H9 (cell line): ENCODE data around the gene SLC34A2. TPM values are rescaled to one million over a fixed set of nuclear protein-coding genes. Genes with fewer than 3 reads are reported as not detected.

Experiments
- DNase-seq: peaks from one replicate; pipeline ENCODE4 v3.0.0-alpha.2; 2017
- H2AFZ ChIP-seq: one replicate; pipeline ENCODE4 v1.6.1; 2013; ENCODE audit warnings: mild to moderate bottlenecking, low read length, control low read depth, moderate library complexity
- H2AK5ac ChIP-seq: 2 replicates; pipeline ENCODE4 v1.6.1; 2013; ENCODE audit warnings: low read length, control low read depth, mixed read lengths; ENCODE audit not compliant: insufficient read length
- H2BK120ac ChIP-seq: one replicate; pipeline ENCODE4 v1.6.1; 2013; ENCODE audit warnings: low read depth, mild to moderate bottlenecking, low read length, control low read depth, inconsistent platforms; ENCODE audit not compliant: poor library complexity, severe bottlenecking
- H2BK12ac ChIP-seq: 2 replicates; pipeline ENCODE4 v1.6.1; 2013; ENCODE audit warnings: low read length, control low read depth, mixed read lengths, low read depth; ENCODE audit not compliant: insufficient read length
- H2BK15ac ChIP-seq: 2 replicates; pipeline ENCODE4 v1.6.1; 2013; ENCODE audit warnings: low read depth, low read length, control low read depth
- H2BK20ac ChIP-seq: one replicate; pipeline ENCODE4 v1.6.1; 2013; ENCODE audit warnings: low read depth, mild to moderate bottlenecking, low read length, control low read depth, inconsistent platforms; ENCODE audit not compliant: poor library complexity, severe bottlenecking
- H2BK5ac ChIP-seq: 2 replicates; pipeline ENCODE4 v1.6.1; 2013; ENCODE audit warnings: low read length, control low read depth, mixed read lengths; ENCODE audit not compliant: insufficient read length
- H3K14ac ChIP-seq: 2 replicates; pipeline ENCODE4 v1.6.1; 2013; ENCODE audit warnings: low read length, control low read depth; ENCODE audit not compliant: insufficient read depth
- H3K18ac ChIP-seq: 2 replicates; pipeline ENCODE4 v1.6.1; 2013; ENCODE audit warnings: low read depth, mild to moderate bottlenecking, mixed read lengths, low read length, control low read depth; ENCODE audit not compliant: insufficient read length
- H3K23ac ChIP-seq: 2 replicates; pipeline ENCODE4 v1.6.1; 2013; ENCODE audit warnings: low read length, control low read depth, mixed read lengths, low read depth; ENCODE audit not compliant: insufficient read length
- H3K23me2 ChIP-seq: 2 replicates; pipeline ENCODE4 v1.6.1; 2013; ENCODE audit warnings: low read depth, mild to moderate bottlenecking, mixed read lengths, low read length, control low read depth; ENCODE audit not compliant: insufficient read length, poor library complexity, severe bottlenecking
- H3K27ac ChIP-seq: 2 replicates; pipeline ENCODE4 v1.5.1; 2013; ENCODE audit warnings: low read length, control low read depth, mixed read lengths, low read depth; ENCODE audit not compliant: insufficient read length
- H3K27me3 ChIP-seq: 2 replicates; pipeline ENCODE4 v1.6.1; 2013; ENCODE audit warnings: low read length, control low read depth, inconsistent platforms; ENCODE audit not compliant: insufficient read depth
- H3K4ac ChIP-seq: 2 replicates; pipeline ENCODE4 v1.6.1; 2013; ENCODE audit warnings: low read depth, mild to moderate bottlenecking, control low read depth, inconsistent platforms, low read length, moderate library complexity
- H3K4me1 ChIP-seq: 2 replicates; pipeline ENCODE4 v1.6.1; 2013; ENCODE audit warnings: low read length, control low read depth, inconsistent platforms; ENCODE audit not compliant: insufficient read depth
- H3K4me2 ChIP-seq: 2 replicates; pipeline ENCODE4 v1.6.1; 2013; ENCODE audit warnings: low read length, control low read depth, mixed read lengths; ENCODE audit not compliant: insufficient read length, insufficient read depth
- H3K56ac ChIP-seq: 2 replicates; pipeline ENCODE4 v1.6.1; 2013; ENCODE audit warnings: low read depth, mild to moderate bottlenecking, mixed read lengths, low read length, control low read depth; ENCODE audit not compliant: insufficient read length
- H3K79me1 ChIP-seq: 2 replicates; pipeline ENCODE4 v1.6.1; 2013; ENCODE audit warnings: low read depth, mild to moderate bottlenecking, moderate library complexity, low read length, control low read depth, inconsistent platforms; ENCODE audit not compliant: insufficient read depth, poor library complexity, severe bottlenecking
- H3K79me2 ChIP-seq: 2 replicates; pipeline ENCODE4 v1.6.1; 2013; ENCODE audit warnings: low read length, control low read depth, inconsistent platforms; ENCODE audit not compliant: insufficient read depth
- H3K9ac ChIP-seq: 2 replicates; pipeline ENCODE4 v1.6.1; 2013; ENCODE audit warnings: low read length, control low read depth, mixed read lengths; ENCODE audit not compliant: insufficient read length; ENCODE audit errors: extremely low read depth
- H3K9me3 ChIP-seq: one replicate; pipeline ENCODE4 v1.6.1; 2013; ENCODE audit warnings: low read depth, low read length, inconsistent platforms; ENCODE audit not compliant: control insufficient read depth
- H3T11ph ChIP-seq: one replicate; pipeline ENCODE4 v1.6.1; 2013; ENCODE audit warnings: mild to moderate bottlenecking, low read length, control low read depth, inconsistent platforms
- H4K20me1 ChIP-seq: one replicate; pipeline ENCODE4 v1.6.1; 2013; ENCODE audit not compliant: control insufficient read depth, insufficient read length, insufficient read depth
- H4K5ac ChIP-seq: 2 replicates; pipeline ENCODE4 v1.6.1; 2013; ENCODE audit warnings: low read depth, mild to moderate bottlenecking, mixed read lengths, low read length, control low read depth; ENCODE audit not compliant: insufficient read length
- H4K8ac ChIP-seq: replicated peaks from 2 replicates; pipeline ENCODE4 v1.6.1; 2013; ENCODE audit warnings: low read length, control low read depth, mixed read lengths, low read depth; ENCODE audit not compliant: insufficient read length
- H4K91ac ChIP-seq: 2 replicates; pipeline ENCODE4 v1.6.1; 2013; ENCODE audit warnings: low read depth, mild to moderate bottlenecking, moderate library complexity, mixed read lengths, low read length, control low read depth; ENCODE audit not compliant: insufficient read length
- H3K27ac Mint-ChIP-seq, 3 experiments: 2 replicates in 2 of 3; 3 replicates in 1 of 3; pipeline ENCODE4 v1.8.0; 2020 to 2021; ENCODE audit warnings: mixed read lengths in 3 of 3, mild to moderate bottlenecking in 1 of 3, moderate library complexity in 1 of 3
- H3K27me3 Mint-ChIP-seq: 2 replicates; pipeline ENCODE4 v1.8.0; 2021; ENCODE audit warnings: low read depth, mild to moderate bottlenecking, moderate library complexity, mixed read lengths
- H3K36me3 Mint-ChIP-seq, 3 experiments: 2 replicates in 2 of 3; 3 replicates in 1 of 3; pipeline ENCODE4 v1.8.0; 2020 to 2021; ENCODE audit warnings: low read depth in 3 of 3, mixed read lengths in 3 of 3; ENCODE audit not compliant: insufficient read depth in 1 of 3
- H3K4me1 Mint-ChIP-seq, 2 experiments: 2 replicates each; pipeline ENCODE4 v1.8.0; 2020; ENCODE audit warnings: mixed read lengths in 2 of 2
- H3K4me3 Mint-ChIP-seq, 2 experiments: 2 replicates in 1 of 2; 3 replicates in 1 of 2; pipeline ENCODE4 v1.8.0; 2020 to 2021; ENCODE audit warnings: mild to moderate bottlenecking in 2 of 2, mixed read lengths in 2 of 2, moderate library complexity in 1 of 2
- H3K9me3 Mint-ChIP-seq, 2 experiments: 2 replicates in 1 of 2; 3 replicates in 1 of 2; pipeline ENCODE4 v1.8.0; 2020; ENCODE audit warnings: mild to moderate bottlenecking in 2 of 2, mixed read lengths in 2 of 2, moderate library complexity in 1 of 2
- CTCF ChIP-seq: fragments of 200-600 bp; sonication (generic); conservative IDR thresholded peaks from 3 replicates; pipeline ENCODE4 v1.8.0; 2021; ENCODE audit warnings: antibody characterized with exemption, mild to moderate bottlenecking
- WGBS: extraction: QIAGEN DNeasy Blood & Tissue Kit; methylation state at CpG from one replicate; pipeline ENCODE4 v1.1.7; 2013; ENCODE audit warnings: missing lambda C conversion rate, low lambda C conversion rate, mixed read lengths; ENCODE audit not compliant: insufficient read length; ENCODE audit errors: extremely low coverage; 5-methylcytosine and 5-hydroxymethylcytosine counted together
- total RNA-seq: library from RNA; stranded (reverse); gene quantifications from 2 replicates; pipeline ENCODE4 v1.2.1, GENCODE V29; 2021

The SLC34A2 gene
- total RNA-seq, 1 experiment from 2014 or later = 0.57 TPM

DNA sequence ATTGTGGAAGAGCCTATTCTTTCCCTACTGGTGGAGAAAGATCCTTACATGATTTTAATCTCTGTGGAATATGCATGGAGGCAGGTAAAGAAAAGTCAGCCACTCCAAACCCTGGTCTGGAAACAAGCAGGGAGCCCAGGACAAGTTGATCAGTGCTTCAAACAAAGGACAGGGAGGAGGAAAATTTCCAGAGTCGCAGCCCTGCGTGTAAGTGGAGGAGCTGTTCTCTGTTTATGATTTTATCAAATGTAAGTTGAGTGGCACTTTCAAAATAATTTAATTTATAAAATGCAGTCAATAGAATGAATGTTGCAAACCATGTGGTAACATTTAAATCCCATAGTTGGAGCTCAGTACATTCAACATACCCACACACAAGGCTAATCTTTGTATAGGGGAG lies 57.0 kb downstream of the SLC34A2 start:
- no peak overlapping the region for H4K5ac ChIP-seq
- H3K14ac ChIP-seq = no peak overlapping the region
- H2BK15ac ChIP-seq = no peak overlapping the region
- H4K20me1 ChIP-seq = no peaks in the 10 kb centered on the region
- H3K27me3 ChIP-seq = no peaks in the 10 kb centered on the region
- no peak overlapping the region for H3K4ac ChIP-seq
- no peaks in the 10 kb centered on the region; the same call in 1 of the 2 replicates for H3K27me3 Mint-ChIP-seq
- no peaks in the 10 kb centered on the region for H3K79me2 ChIP-seq
- H3K4me3 Mint-ChIP-seq = no peak overlapping the region
- no peak overlapping the region for H3K4me2 ChIP-seq
- H3K23ac ChIP-seq = no peak overlapping the region
- no peak overlapping the region for H2BK120ac ChIP-seq
- H3K27ac ChIP-seq = no peak overlapping the region
- H3K9me3 ChIP-seq = no peaks in the 10 kb centered on the region
- H3K36me3 Mint-ChIP-seq = peaks cover 2 to 9% (median 4%) of the 10 kb centered on the region in 3 experiments; a peak in 6 of 7 replicates
- H2BK20ac ChIP-seq = no peak overlapping the region
- no peak overlapping the region for H3K56ac ChIP-seq
- no peak overlapping the region for H2BK5ac ChIP-seq
- no peak overlapping the region for H4K8ac ChIP-seq
- DNase-seq = no peak
- H3K23me2 ChIP-seq = no peaks in the 10 kb centered on the region
- TF ChIP-seq CTCF = no peak
- H3K27ac Mint-ChIP-seq = no peak overlapping the region
- H3K18ac ChIP-seq = no peak overlapping the region
- H2AFZ ChIP-seq = no peak overlapping the region
- H4K91ac ChIP-seq = no peak overlapping the region
- H2AK5ac ChIP-seq = no peak overlapping the region
- H3K4me1 Mint-ChIP-seq = no peaks in the 10 kb centered on the region
- H3K9ac ChIP-seq = no peak overlapping the region
- H3K4me1 ChIP-seq = no peaks in the 10 kb centered on the region
- H3K79me1 ChIP-seq = no peaks in the 10 kb centered on the region
- H3K9me3 Mint-ChIP-seq = peaks cover 8 to 9% of the 10 kb centered on the region in 2 experiments
- no peak overlapping the region for H2BK12ac ChIP-seq
- no peak overlapping the region for H3T11ph ChIP-seq
- WGBS = no CpG with 5 or more reads among the region's 2 CpGs
